Measurements from ENCODE around the gene CCSER1.

GRCh38 chr4:90648791-90649190 is 521.6 kb downstream of the CCSER1 start:
- TF ChIP-seq CTCF (IDR thresholded peaks at IDR 0.05; ENCODE audit: insufficient read depth, low read length, poor library complexity, severe bottlenecking) (no peak), EZH2phosphoT487 (conservative IDR thresholded peaks at IDR 0.05; ENCODE audit: low read length) (no peak)

Data from SU-DHL-6 (cell line).